ENCODE data around the gene LLCFC1. TPM values are rescaled to one million over a fixed set of nuclear protein-coding genes. Genes with fewer than 3 reads are reported as not detected.

LLCFC1 gene
- total and polyA plus RNA-seq, 11 donors = not detected

DNA sequence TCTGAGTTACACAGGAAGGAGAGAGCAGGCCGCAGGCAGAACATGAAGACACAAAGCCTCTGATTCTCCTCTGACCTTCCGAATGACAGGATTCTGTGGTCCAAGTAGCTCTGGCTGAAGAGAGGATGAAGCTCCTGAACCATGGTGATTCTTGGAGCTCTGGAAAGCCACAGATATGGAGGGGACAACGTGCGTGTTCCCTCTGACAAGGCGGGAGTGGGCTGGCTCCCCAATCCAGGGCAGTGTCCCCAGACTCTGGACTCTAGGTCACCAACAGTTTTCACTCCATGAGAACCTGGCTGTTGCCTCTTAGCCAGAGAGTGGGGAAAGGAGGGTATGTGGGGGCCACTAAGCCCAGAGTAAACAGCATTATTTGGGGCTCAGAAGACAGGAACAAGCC is 46.3 kb upstream of the LLCFC1 start:
- H3K27me3 ChIP-seq = peaks cover 0 to 25% (median 0%) of the 10 kb centered on the region in 9 donors
- 82 to 92% (median 86%) methylated on average over 5 of the region's 5 CpGs for WGBS, 4 donors
- TF ChIP-seq, protein P1, sequence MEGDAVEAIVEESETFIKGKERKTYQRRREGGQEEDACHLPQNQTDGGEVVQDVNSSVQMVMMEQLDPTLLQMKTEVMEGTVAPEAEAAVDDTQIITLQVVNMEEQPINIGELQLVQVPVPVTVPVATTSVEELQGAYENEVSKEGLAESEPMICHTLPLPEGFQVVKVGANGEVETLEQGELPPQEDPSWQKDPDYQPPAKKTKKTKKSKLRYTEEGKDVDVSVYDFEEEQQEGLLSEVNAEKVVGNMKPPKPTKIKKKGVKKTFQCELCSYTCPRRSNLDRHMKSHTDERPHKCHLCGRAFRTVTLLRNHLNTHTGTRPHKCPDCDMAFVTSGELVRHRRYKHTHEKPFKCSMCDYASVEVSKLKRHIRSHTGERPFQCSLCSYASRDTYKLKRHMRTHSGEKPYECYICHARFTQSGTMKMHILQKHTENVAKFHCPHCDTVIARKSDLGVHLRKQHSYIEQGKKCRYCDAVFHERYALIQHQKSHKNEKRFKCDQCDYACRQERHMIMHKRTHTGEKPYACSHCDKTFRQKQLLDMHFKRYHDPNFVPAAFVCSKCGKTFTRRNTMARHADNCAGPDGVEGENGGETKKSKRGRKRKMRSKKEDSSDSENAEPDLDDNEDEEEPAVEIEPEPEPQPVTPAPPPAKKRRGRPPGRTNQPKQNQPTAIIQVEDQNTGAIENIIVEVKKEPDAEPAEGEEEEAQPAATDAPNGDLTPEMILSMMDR (IDR thresholded peaks at IDR 0.05) = no peak
- TF ChIP-seq POLR2A (IDR thresholded peaks at IDR 0.05) = no peak
- H3K4me1 ChIP-seq = no peaks in the 10 kb centered on the region
- intact Hi-C loops (cut with DNase I) = no loop called here
- no peak overlapping the region for H3K4me3 ChIP-seq
- ATAC-seq (no peak), DNase-seq (peak in 1 of 5 donors; percentile 8)
- H3K27ac ChIP-seq = no peak overlapping the region
- no peaks in the 10 kb centered on the region for H3K36me3 ChIP-seq
- no peaks in the 10 kb centered on the region for H3K9me3 ChIP-seq

DNA sequence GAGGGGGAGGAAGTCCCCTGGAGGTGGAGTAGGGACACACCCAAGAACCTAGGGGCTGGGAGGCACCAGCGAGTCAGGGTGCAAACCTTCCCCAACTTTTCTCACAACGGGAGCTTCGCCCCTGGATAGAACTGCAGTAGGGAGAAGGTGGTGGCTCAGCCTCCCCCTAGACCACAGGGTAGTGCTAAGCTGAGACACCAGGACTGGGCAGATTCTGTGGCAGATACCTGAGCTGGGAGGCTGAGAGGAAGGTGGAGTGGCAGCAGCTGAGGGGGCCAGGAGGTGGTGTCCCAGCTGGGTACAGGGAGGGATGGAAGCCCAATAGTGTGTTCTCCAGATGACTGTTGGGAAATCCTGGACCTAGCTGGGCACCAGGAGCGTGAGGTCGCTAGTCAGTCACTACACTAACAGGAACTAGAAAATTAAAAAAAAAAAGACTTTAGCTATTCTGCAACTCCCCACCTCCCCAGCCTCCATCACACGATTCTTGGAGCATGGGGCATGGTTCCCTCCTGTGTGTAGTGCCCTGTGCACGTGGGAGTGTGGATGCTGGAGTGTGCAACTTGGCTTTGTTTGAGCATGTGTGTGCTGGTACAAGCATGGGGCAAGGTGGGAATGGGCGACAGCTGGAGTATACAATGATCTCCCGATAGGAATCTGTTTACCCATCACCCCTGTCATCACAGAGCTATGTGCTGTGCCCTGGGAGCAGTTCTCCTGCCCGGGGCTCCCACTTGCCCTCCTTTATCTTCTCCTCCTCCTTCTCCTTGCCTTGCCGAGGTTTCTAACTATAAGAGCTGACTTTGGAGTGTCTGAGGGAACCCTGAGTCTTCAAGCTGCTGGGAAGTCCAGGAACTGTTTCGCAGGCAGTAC is 44.9 kb upstream of the LLCFC1 start:
- peak in 1 of 5 donors; percentile 7 for DNase-seq
- H3K27me3 ChIP-seq = peaks cover 0 to 27% (median 0%) of the 10 kb centered on the region in 9 donors
- intact Hi-C loops (cut with DNase I) = no loop called here

DNA sequence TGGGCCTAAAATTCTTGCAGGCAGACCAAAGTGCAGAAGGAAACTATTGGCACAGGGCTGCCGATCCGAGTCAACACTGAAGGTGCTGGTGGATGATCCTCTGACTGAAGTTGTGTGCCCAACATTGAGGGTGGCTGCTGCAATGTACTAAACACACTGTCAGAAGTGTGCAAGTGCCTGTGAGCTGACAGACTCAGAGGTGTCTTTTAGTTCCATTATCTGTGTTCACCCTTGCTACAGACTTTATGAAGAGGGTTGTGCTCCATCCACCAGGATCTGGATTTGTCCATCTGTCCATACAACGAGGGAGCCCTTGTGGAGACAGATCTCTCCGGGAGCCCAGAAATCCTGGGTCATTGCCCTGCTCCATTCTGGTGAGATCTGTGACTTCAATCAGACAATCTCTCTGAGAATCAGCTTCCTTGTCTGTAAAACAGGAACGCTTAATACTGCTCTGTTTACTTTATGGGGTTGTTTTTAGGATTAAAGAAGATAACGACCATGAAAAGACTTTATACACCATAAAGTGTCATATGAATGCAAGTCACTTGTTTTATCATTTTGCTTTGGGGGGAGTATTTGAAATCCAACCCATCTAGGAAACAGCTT is 44.2 kb upstream of the LLCFC1 start:
- Histone ChIP-seq H3K36me3 (no peaks in the 10 kb centered on the region), H3K9me3 (no peaks in the 10 kb centered on the region), H3K27me3 (peaks cover 0 to 27% (median 0%) of the 10 kb centered on the region in 9 donors), H3K27ac (no peak overlapping the region), H3K4me1 (no peaks in the 10 kb centered on the region), H3K4me3 (no peak overlapping the region)
- 60 to 69% (median 65%) methylated on average over 6 of the region's 6 CpGs for WGBS, 4 donors
- no peak for TF ChIP-seq POLR2A (IDR thresholded peaks at IDR 0.05)
- TF ChIP-seq, protein P1 (IDR thresholded peaks at IDR 0.05) = no peak
- intact Hi-C loops (cut with DNase I) = no loop called here
- ATAC-seq = no peak
- peak in 1 of 5 donors; percentile 5 for DNase-seq

More for the DNA sequence above, 44.9 kb upstream of the LLCFC1 start:
- H3K36me3 ChIP-seq = no peaks in the 10 kb centered on the region
- no peak overlapping the region for H3K4me3 ChIP-seq
- WGBS, 4 donors = 56 to 70% (median 61%) methylated on average over 11 to 12 of the region's 12 CpGs
- H3K27ac ChIP-seq = no peak overlapping the region
- H3K4me1 ChIP-seq = no peaks in the 10 kb centered on the region
- no peak for ATAC-seq
- TF ChIP-seq, protein P1 (IDR thresholded peaks at IDR 0.05) = no peak
- TF ChIP-seq POLR2A (IDR thresholded peaks at IDR 0.05) = no peak
- no peaks in the 10 kb centered on the region for H3K9me3 ChIP-seq

DNA sequence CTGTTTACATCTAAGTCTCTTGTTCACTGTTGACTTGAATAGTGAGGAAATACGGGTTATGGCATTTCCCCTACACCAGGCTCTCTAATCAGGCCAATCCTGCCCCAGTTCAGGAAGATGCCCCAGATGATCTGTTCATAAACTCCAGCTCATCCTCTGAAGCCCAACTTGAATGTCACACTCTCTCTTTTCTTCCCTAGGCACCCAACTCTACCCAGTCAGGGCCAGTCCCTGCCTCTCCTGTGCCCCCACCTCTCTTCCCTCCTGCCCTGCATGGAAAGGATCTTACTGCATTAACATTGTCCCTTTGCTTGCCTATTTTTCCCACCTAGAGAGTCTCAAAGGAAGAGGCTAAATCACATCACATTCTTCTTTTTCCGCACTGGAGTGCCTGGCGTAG is 43.1 kb upstream of the LLCFC1 start:
- intact Hi-C loops (cut with DNase I) = no loop called here
- TF ChIP-seq POLR2A (IDR thresholded peaks at IDR 0.05) = no peak
- TF ChIP-seq, protein P1 (IDR thresholded peaks at IDR 0.05) = no peak
- ATAC-seq = no peak
- Histone ChIP-seq H3K4me3 (no peak overlapping the region), H3K27me3 (peaks cover 0 to 27% (median 0%) of the 10 kb centered on the region in 9 donors), H3K36me3 (no peaks in the 10 kb centered on the region), H3K4me1 (no peaks in the 10 kb centered on the region), H3K27ac (no peak overlapping the region), H3K9me3 (no peaks in the 10 kb centered on the region)
- peak in 1 of 5 donors; percentile 2 for DNase-seq
- 77 to 86% (median 82%) methylated on average over 3 of the region's 3 CpGs for WGBS, 4 donors
